HEK293T (cell line): ENCODE data around the gene CD81.

Experiments
- ARNT ChIP-seq: fragments of 450-650 bp; IDR thresholded peaks from 2 replicates; pipeline ENCODE4 v1.6.1; 2017; ENCODE audit warnings: mild to moderate bottlenecking
- BHLHE40 ChIP-seq: fragments of 450-650 bp; IDR thresholded peaks from 2 replicates; pipeline ENCODE4 v1.6.1; 2016; ENCODE audit warnings: mild to moderate bottlenecking, moderate library complexity, borderline replicate concordance
- FOXA1 ChIP-seq: fragments of 450-650 bp; IDR thresholded peaks from 2 replicates; pipeline ENCODE4 v1.6.1; 2016; ENCODE audit warnings: mild to moderate bottlenecking
- FOXK2 ChIP-seq: fragments of 450-650 bp; IDR thresholded peaks from 2 replicates; pipeline ENCODE4 v1.6.1; 2016; ENCODE audit warnings: mild to moderate bottlenecking
- FOXM1 ChIP-seq: fragments of 450-650 bp; IDR thresholded peaks from 2 replicates; pipeline ENCODE4 v1.6.1; 2017; ENCODE audit warnings: mild to moderate bottlenecking, borderline replicate concordance
- LEF1 ChIP-seq: fragments of 450-650 bp; IDR thresholded peaks from 2 replicates; pipeline ENCODE4 v1.6.1; 2017; ENCODE audit warnings: mild to moderate bottlenecking, borderline replicate concordance
- NFRKB ChIP-seq: fragments of 450-650 bp; IDR thresholded peaks from 2 replicates; pipeline ENCODE4 v1.6.1; 2016; ENCODE audit warnings: mild to moderate bottlenecking, moderate library complexity
- SP1 ChIP-seq: fragments of 450-650 bp; IDR thresholded peaks from 2 replicates; pipeline ENCODE4 v1.6.1; 2017
- TARDBP ChIP-seq: fragments of 450-650 bp; IDR thresholded peaks from 2 replicates; pipeline ENCODE4 v1.6.1; 2016
- ZNF384 ChIP-seq: fragments of 450-650 bp; IDR thresholded peaks from 2 replicates; pipeline ENCODE4 v1.6.1; 2016

DNA sequence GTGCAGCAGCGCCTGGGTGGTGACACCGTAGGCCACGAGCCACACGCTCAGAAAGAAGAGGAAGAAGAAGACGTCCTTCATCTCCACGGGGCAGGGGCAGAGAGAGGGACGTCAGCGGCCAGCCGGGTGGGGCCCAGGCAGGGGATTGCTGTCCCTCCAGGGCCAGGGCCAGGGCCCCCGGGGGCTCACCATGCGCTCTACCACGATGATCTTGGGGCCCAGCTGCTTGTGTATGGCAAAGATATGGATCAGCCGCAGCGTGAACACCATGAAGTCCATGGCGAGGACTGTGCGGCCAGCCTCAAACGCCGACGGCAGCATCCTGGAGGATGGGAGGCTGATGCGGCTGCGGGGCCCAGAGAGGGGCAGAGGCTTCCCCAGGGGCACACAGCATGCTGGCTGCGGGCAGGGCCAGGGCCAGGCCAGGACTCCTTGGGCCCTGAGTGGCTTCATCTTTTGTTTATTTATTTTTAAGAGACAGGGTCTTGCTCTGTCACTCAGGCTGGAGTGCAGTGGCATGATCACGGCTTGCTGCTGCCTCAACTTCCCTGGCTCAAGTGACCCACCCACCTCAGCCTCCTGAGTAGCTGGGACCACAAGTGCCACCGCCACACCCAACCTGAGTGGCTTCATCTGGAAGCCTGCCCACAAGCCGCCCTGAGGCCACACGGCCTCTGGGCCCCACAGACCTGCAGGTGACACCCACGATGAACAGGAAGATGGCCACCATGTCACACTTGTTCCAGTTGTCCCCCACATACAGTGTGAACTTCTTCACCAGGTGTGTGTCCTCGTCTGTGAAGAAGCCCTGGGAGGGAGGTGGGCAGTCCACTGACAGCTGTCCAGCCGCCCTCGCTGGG is 34.6 kb downstream of the CD81 start:
- TF ChIP-seq FOXM1 (no peak), ARNT (no peak), ZNF384 (no peak), BHLHE40 (no peak), NFRKB (no peak), TARDBP (no peak), SP1 (no peak), FOXK2 (no peak), FOXA1 (no peak), LEF1 (no peak)
